K562 (cell line): ENCODE measurements around the gene SERTAD1. TPM values are rescaled to one million over a fixed set of nuclear protein-coding genes. Genes with fewer than 3 reads are reported as not detected.

Experiments
- ATAC-seq: fragments of 200-7000 bp; cut with Tn5 transposase; 3 replicates; pipeline ENCODE4 v1.9.1; 2020; ENCODE audit warnings: moderate library complexity
- BruUV-seq: library from RNA; stranded (reverse); fragments of 400-500 nt; replicated peaks from 2 replicates; lab custom pipeline; 2021; lab: Mats Ljungman, UMichigan
- CTCF ChIA-PET: fragments of 300-600 bp; formaldehyde crosslinking; extraction: SDS; loops from one replicate; lab custom pipeline; 2021; ENCODE audit warnings: low intra/inter-chr PET ratio; lab: Yijun Ruan, JAX
- POLR2A ChIA-PET: fragments of 300-600, 350-650 bp; sonication (Branson Sonifier 250); formaldehyde crosslinking; extraction: SDS; loops from one replicate; lab custom pipeline; 2021; ENCODE audit warnings: antibody characterized with exemption, inconsistent platforms; lab: Yijun Ruan, JAX
- DNase-seq, 4 experiments: peaks; one replicate each; pipeline versions ENCODE4 v3.0.0 to v3.0.0-alpha.2; 2011 to 2018; ENCODE audit warnings: low spot score in 3 of 4, mixed read lengths in 3 of 4; ENCODE audit errors: extremely low read depth in 1 of 4
- FAIRE-seq: peaks from 2 replicates; lab custom pipeline; 2011; peaks lifted over from hg19 to GRCh38; lab: Jason Lieb, UNC
- H2AFZ ChIP-seq: 2 replicates; pipeline ENCODE4 v1.6.0; 2011; ENCODE audit warnings: low read depth, low read length, control low read depth, inconsistent platforms
- H3K27ac ChIP-seq: fragments of 200-600 bp; 3 replicates; pipeline ENCODE4 v1.8.0; 2011; ENCODE audit warnings: low read depth, mild to moderate bottlenecking, control low read depth, inconsistent platforms, low read length, moderate library complexity, mixed read lengths; ENCODE audit errors: extremely low read depth
- H3K27me3 ChIP-seq, 2 experiments: fragments of 300-600 bp in 1 of 2; 2 replicates in 1 of 2; 3 replicates in 1 of 2; pipeline versions ENCODE4 v1.6.0 to v1.8.0; 2011; ENCODE audit warnings: inconsistent platforms in 2 of 2, low read length in 2 of 2, mild to moderate bottlenecking in 1 of 2, mixed read lengths in 1 of 2, moderate library complexity in 1 of 2; ENCODE audit not compliant: control insufficient read depth in 2 of 2, insufficient read depth in 2 of 2
- H3K36me3 ChIP-seq: fragments of 300-600 bp; 3 replicates; pipeline ENCODE4 v1.8.0; 2011; ENCODE audit warnings: mild to moderate bottlenecking, low read length, inconsistent platforms; ENCODE audit not compliant: control insufficient read depth, insufficient read depth
- H3K4me1 ChIP-seq, 2 experiments: fragments of 200-600 bp in 1 of 2; replicated peaks in 1 of 2; 2 replicates in 1 of 2; 3 replicates in 1 of 2; pipeline versions ENCODE4 v1.5.1 to v1.8.0; 2011; ENCODE audit warnings: inconsistent platforms in 2 of 2, low read length in 2 of 2, mild to moderate bottlenecking in 1 of 2, mixed read lengths in 1 of 2, moderate library complexity in 1 of 2; ENCODE audit not compliant: control insufficient read depth in 2 of 2, insufficient read depth in 2 of 2
- H3K4me2 ChIP-seq: 2 replicates; pipeline ENCODE4 v1.6.1; 2011; ENCODE audit warnings: low read length, control low read depth, inconsistent platforms, mixed read lengths; ENCODE audit not compliant: insufficient read depth
- H3K4me3 ChIP-seq: fragments of 200-600 bp; sonication (generic), shearing (Covaris generic); 2 replicates; pipeline ENCODE4 v1.5.1; 2016; ENCODE audit warnings: control low read depth, inconsistent platforms
- H3K79me2 ChIP-seq: fragments of 200-600 bp; 3 replicates; pipeline ENCODE4 v1.8.0; 2011; ENCODE audit warnings: low read length, inconsistent platforms; ENCODE audit not compliant: control insufficient read depth, insufficient read depth
- H3K9ac ChIP-seq, 2 experiments: 2 replicates each; pipeline versions ENCODE4 v1.6.0 to v1.6.1; 2011; ENCODE audit warnings: low read depth in 2 of 2, low read length in 2 of 2, control low read depth in 1 of 2, inconsistent platforms in 1 of 2, mild to moderate bottlenecking in 1 of 2, mixed read lengths in 1 of 2; ENCODE audit not compliant: insufficient read depth in 1 of 2
- H3K9me1 ChIP-seq: one replicate; pipeline ENCODE4 v1.6.0; 2011; ENCODE audit warnings: inconsistent platforms, mild to moderate bottlenecking, low read length, moderate library complexity; ENCODE audit not compliant: control insufficient read depth, insufficient read depth
- H3K9me3 ChIP-seq: replicated peaks from 2 replicates; pipeline ENCODE4 v1.5.1; 2011; ENCODE audit warnings: low read depth, low read length, inconsistent platforms; ENCODE audit not compliant: control insufficient read depth, insufficient read depth
- H4K20me1 ChIP-seq: replicated peaks from 2 replicates; pipeline ENCODE4 v1.6.1; 2011; ENCODE audit warnings: low read length, inconsistent platforms, mixed read lengths; ENCODE audit not compliant: control insufficient read depth, insufficient read depth
- CREBBP ChIP-seq: IDR thresholded peaks from one replicate; pipeline ENCODE4 v1.6.1; 2012; ENCODE audit warnings: low read depth, mild to moderate bottlenecking, control low read depth, inconsistent platforms, low read length
- NCOA4 ChIP-seq: fragments of 450-650 bp; IDR thresholded peaks from 2 replicates; pipeline ENCODE4 v1.6.1; 2018; ENCODE audit warnings: mild to moderate bottlenecking; ENCODE audit not compliant: partially characterized antibody
- NFE2L1 ChIP-seq: fragments of 450-650 bp; IDR thresholded peaks from 2 replicates; pipeline ENCODE4 v1.6.1; 2016; ENCODE audit warnings: missing genetic modification characterization, low read depth, mild to moderate bottlenecking, missing compliant biosample characterization, moderate library complexity, borderline replicate concordance
- POLR2G ChIP-seq: fragments of 200-400 bp; formaldehyde crosslinking; IDR thresholded peaks from 2 replicates; pipeline ENCODE4 v1.6.1; 2017; ENCODE audit warnings: low read depth, mild to moderate bottlenecking, antibody characterized with exemption, low read length, moderate library complexity
- RBFOX2 ChIP-seq: fragments of 200-400 bp; formaldehyde crosslinking; IDR thresholded peaks from 2 replicates; pipeline ENCODE4 v1.6.1; 2017; ENCODE audit warnings: low read depth, mild to moderate bottlenecking, low read length, moderate library complexity
- SRSF1 ChIP-seq: fragments of 200-400 bp; formaldehyde crosslinking; IDR thresholded peaks from 2 replicates; pipeline ENCODE4 v1.6.1; 2017; ENCODE audit warnings: mild to moderate bottlenecking, low read depth, low read length, moderate library complexity
- ZNF121 ChIP-seq: sonication (generic); formaldehyde crosslinking; conservative IDR thresholded peaks from 2 replicates; pipeline ENCODE4 v1.8.0; 2022; ENCODE audit warnings: missing genetic modification reagents
- WGBS: fragments of 100-300 bp; shearing (Covaris generic); methylation state at CpG from one replicate; pipeline ENCODE4 v1.1.6; 2016; ENCODE audit warnings: low coverage, mixed read lengths; ENCODE audit not compliant: insufficient coverage; ENCODE audit errors: missing lambda C conversion rate; 5-methylcytosine and 5-hydroxymethylcytosine counted together
- in situ Hi-C: fragments of 300-500 bp; cut with MboI; formaldehyde crosslinking; loops from 4 replicates; pipeline ENCODE4 v1.15.0; 2018; ENCODE audit warnings: inconsistent platforms, mixed read lengths
- intact Hi-C: fragments of 100-400 bp; cut with micrococcal nuclease; formaldehyde crosslinking; loops from 2 replicates; pipeline ENCODE4 v1.14.2; 2022
- polyA plus RNA-seq, 8 experiments: library from polyadenylated mRNA; depleted of rRNA in 4 of 8; stranded (reverse) in 5 of 8; unstranded in 3 of 8; fragments of >200 nt; fragmentation: Nextera tagmentation in 2 of 8; fragmentation: Illumina TruSeq in 1 of 8; extraction: Ambion mirVana in 2 of 8; extraction: Trizol in 1 of 8; gene quantifications; 2 replicates each; pipeline versions ENCODE4 v1.2.1 to v1.2.3, GENCODE V29; 2011 to 2014; ENCODE audit warnings: inconsistent platforms in 1 of 8, missing spikeins in 1 of 8
- total RNA-seq, 7 experiments: library from RNA; depleted of rRNA in 6 of 7; stranded (reverse); fragments of >200 nt in 6 of 7; fragmentation: Illumina TruSeq in 2 of 7; extraction: Trizol in 2 of 7; gene quantifications; 2 replicates each; pipeline versions ENCODE4 v1.2.1 to v1.2.3, GENCODE V29; 2011 to 2021; ENCODE audit warnings: low replicate concordance in 1 of 7
- TF ChIP-seq, protein P1 (sequence below): sonication (generic); formaldehyde crosslinking; IDR thresholded peaks from 2 replicates; pipeline ENCODE4 v1.9.0; 2022; ENCODE audit warnings: mild to moderate bottlenecking, missing genetic modification reagents
- TF ChIP-seq, protein P2 (sequence below): fragments of 150-350 bp; conservative IDR thresholded peaks from 2 replicates; pipeline ENCODE4 v1.6.1; 2014; ENCODE audit warnings: low read length

Gene SERTAD1
- total and polyA plus RNA-seq, 9 of the 15 experiments (the other 6 are each of a cell fraction or from before 2014, with no cell fraction given) = 0.15 to 8.7 (median 4.9) TPM

DNA sequence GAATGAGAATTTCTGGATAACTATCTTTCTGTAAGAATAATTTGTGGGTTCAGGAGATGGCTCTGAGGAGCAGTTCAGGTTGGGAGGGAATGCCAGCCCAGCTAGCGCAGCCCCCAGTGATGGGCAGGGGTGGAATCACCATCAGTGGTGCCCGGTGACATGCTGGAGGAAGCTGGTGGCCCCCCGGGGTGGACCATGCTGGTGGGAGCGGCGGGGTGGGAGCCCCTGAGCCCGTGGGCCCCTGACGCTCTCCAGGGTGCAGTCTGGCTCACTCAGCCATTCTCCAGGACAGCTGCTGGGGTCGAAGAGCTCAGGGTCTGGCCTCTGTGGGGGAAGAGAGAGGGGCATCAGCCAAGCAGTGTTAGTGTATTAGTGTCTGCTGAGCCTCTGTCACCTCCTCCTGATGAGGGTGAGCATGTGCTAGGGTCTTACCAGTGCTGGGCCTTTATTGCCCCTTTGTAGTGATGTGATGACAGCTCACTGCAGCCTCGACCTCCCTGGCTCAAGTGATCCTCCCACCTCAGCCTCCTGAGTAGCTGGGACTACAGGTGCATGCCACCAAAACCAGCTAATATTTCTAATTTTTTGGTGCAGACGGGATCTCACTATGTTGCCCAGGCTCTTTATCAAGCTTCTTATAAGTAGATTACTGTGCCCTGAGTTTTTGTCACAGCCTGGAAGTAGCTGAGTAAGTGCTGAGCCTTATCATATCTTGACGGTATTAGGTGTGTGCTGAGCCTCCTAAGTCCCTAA is 46.2 kb downstream of the SERTAD1 start:
- Histone ChIP-seq H3K9ac (no peak overlapping the region; a peak in 1 of 4 replicates), H3K36me3 (peaks cover 15% of the 10 kb centered on the region; the same call in 2 of the 3 replicates), H3K27me3 (no peaks in the 10 kb centered on the region), H3K79me2 (no peaks in the 10 kb centered on the region), H3K4me3 (no peak overlapping the region), H4K20me1 (0 out of 2 replicates have a peak, but pooled peaks cover 5% of the 10 kb centered on the region), H3K9me3 (no peaks in the 10 kb centered on the region), H3K4me1 (peaks cover 0 to 36% of the 10 kb centered on the region in 2 experiments; a peak in 2 of 5 replicates), H3K27ac (no peak overlapping the region), H3K9me1 (no peaks in the 10 kb centered on the region), H2AFZ (no peak overlapping the region), H3K4me2 (no peak overlapping the region)
- POLR2A ChIA-PET = interaction anchor here (0.8 to 2.6 kb wide), 4 partner anchors 8 to 15 kb away, joined by 3 to 19 read pairs (median 6); no protein-coding TSS in a partner anchor
- no peak for TF ChIP-seq CREBBP
- no peak for TF ChIP-seq NCOA4
- TF ChIP-seq ZNF121 (CRISPR knock-in tag) = peak; percentile 69
- TF ChIP-seq, protein P1, sequence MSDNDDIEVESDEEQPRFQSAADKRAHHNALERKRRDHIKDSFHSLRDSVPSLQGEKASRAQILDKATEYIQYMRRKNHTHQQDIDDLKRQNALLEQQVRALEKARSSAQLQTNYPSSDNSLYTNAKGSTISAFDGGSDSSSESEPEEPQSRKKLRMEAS (CRISPR knock-in tag) = 0 out of 2 replicates have a peak, but pooled peaks have one; percentile 14
- TF ChIP-seq POLR2G = peak; percentile 45; the same call in 1 of the 2 replicates
- no peak for TF ChIP-seq NFE2L1 (tag)
- TF ChIP-seq, protein P2, sequence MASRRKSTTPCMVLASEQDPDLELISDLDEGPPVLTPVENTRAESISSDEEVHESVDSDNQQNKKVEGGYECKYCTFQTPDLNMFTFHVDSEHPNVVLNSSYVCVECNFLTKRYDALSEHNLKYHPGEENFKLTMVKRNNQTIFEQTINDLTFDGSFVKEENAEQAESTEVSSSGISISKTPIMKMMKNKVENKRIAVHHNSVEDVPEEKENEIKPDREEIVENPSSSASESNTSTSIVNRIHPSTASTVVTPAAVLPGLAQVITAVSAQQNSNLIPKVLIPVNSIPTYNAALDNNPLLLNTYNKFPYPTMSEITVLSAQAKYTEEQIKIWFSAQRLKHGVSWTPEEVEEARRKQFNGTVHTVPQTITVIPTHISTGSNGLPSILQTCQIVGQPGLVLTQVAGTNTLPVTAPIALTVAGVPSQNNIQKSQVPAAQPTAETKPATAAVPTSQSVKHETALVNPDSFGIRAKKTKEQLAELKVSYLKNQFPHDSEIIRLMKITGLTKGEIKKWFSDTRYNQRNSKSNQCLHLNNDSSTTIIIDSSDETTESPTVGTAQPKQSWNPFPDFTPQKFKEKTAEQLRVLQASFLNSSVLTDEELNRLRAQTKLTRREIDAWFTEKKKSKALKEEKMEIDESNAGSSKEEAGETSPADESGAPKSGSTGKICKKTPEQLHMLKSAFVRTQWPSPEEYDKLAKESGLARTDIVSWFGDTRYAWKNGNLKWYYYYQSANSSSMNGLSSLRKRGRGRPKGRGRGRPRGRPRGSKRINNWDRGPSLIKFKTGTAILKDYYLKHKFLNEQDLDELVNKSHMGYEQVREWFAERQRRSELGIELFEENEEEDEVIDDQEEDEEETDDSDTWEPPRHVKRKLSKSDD = no peak
- TF ChIP-seq SRSF1 = no peak
- 0 out of 2 replicates have a peak, but pooled peaks have one; percentile 21 for TF ChIP-seq RBFOX2
- in situ Hi-C loops (no loop called here), intact Hi-C loops (no loop called here)
- FAIRE-seq (no peak), ATAC-seq (no peak; the same call in 2 of the 3 replicates), DNase-seq (no peak)
- no TSS peak for BruUV-seq
- WGBS = 42% methylated on average over 8 of the region's 11 CpGs
- CTCF ChIA-PET = no interaction called here
